GM21423 (cell line): ENCODE data around the gene AFAP1.

Experiments
- ATAC-seq: cut with Tn5 transposase; IDR thresholded peaks from one replicate; pipeline ENCODE4 v1.9.1; 2021; ENCODE audit warnings: mild to moderate bottlenecking, moderate library complexity; ENCODE audit not compliant: unreplicated experiment

The AFAP1 gene

GRCh38 chr4:7844594-7844991 lies 95.1 kb downstream of the AFAP1 start:
- no peak for ATAC-seq

- no peak for ATAC-seq
These were observed 95.6 kb downstream of the AFAP1 start for GRCh38 chr4:7843831-7844593.

GRCh38 chr4:7842384-7843279 lies 97.0 kb downstream of the AFAP1 start:
- no peak for ATAC-seq

- ATAC-seq = no peak
These were observed 97.8 kb downstream of the AFAP1 start for GRCh38 chr4:7841894-7842293.

- ATAC-seq = no peak
These were observed 98.6 kb downstream of the AFAP1 start for GRCh38 chr4:7841071-7841470.

- no peak for ATAC-seq
These were observed 99.8 kb downstream of the AFAP1 start for GRCh38 chr4:7839856-7840255.

GRCh38 chr4:7838136-7838782 lies 101.4 kb downstream of the AFAP1 start:
- no peak for ATAC-seq

GRCh38 chr4:7837597-7838135 lies 102.0 kb downstream of the AFAP1 start:
- ATAC-seq = no peak

- no peak for ATAC-seq
These were observed 107.6 kb downstream of the AFAP1 start for GRCh38 chr4:7831858-7832730.

GRCh38 chr4:7831330-7831729 lies 108.3 kb downstream of the AFAP1 start:
- ATAC-seq = no peak

GRCh38 chr4:7830747-7831146 lies 108.9 kb downstream of the AFAP1 start:
- no peak for ATAC-seq

GRCh38 chr4:7829652-7830580 lies 109.7 kb downstream of the AFAP1 start:
- ATAC-seq = no peak

GRCh38 chr4:7828793-7829301 lies 110.8 kb downstream of the AFAP1 start:
- ATAC-seq = no peak

- ATAC-seq = no peak
These were observed 111.5 kb downstream of the AFAP1 start for GRCh38 chr4:7828011-7828720.

GRCh38 chr4:7827566-7827965 lies 112.1 kb downstream of the AFAP1 start:
- no peak for ATAC-seq

GRCh38 chr4:7826909-7827306 lies 112.8 kb downstream of the AFAP1 start:
- ATAC-seq = no peak

GRCh38 chr4:7826176-7826908 lies 113.3 kb downstream of the AFAP1 start:
- ATAC-seq = no peak

- no peak for ATAC-seq
These were observed 115.4 kb downstream of the AFAP1 start for GRCh38 chr4:7824218-7824617.
